A673 (cell line): Measurements from ENCODE around the gene GRP.

Experiments used
- EZH2 ChIP-seq: fragments of 200-600 bp; sonication (generic); IDR thresholded peaks from 2 replicates; pipeline ENCODE4 v1.6.1; 2017; ENCODE audit warnings: borderline replicate concordance, low read depth, mild to moderate bottlenecking, mixed read lengths, antibody characterized with exemption, low read length; ENCODE audit not compliant: poor library complexity, severe bottlenecking
- TF ChIP-seq, protein P1 (sequence below): fragments of 300-800, 200-600 bp; sonication (generic); conservative IDR thresholded peaks from 2 replicates; pipeline ENCODE4 v1.5.1; 2017; ENCODE audit warnings: low read depth, mild to moderate bottlenecking, antibody characterized with exemption, low read length, moderate library complexity, mixed read lengths

DNA sequence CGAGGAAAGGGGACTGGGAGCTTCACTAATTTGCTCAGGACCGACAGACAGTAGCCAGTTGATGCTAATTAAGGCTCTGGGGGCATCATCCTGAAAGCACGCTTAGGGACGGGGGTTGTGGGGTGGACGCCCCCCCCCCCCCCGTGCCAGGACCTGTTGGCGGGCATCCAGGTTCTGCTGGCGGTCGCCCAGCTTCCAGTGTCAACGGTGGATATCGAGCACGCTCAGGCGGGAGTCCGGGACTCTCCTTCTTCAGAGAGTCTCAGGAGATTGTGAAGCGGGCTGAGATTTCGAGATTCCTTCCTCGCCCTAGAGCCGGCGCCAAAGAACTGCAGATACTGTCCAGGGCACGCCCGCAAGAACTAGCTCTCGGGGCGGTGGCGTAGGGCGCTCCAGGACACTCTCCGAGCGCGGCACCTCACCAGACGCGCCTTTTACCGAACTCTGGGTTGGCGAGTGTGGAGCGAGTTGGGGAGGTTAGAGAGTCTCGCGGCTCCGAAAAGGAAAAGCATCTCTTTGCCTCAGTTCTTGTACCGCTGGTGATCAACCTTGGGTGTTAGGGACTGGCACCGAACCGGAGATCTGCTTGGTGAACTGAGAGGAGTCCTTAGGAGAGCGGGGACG lies 47.7 kb downstream of the GRP start:
- TF ChIP-seq, protein P1, sequence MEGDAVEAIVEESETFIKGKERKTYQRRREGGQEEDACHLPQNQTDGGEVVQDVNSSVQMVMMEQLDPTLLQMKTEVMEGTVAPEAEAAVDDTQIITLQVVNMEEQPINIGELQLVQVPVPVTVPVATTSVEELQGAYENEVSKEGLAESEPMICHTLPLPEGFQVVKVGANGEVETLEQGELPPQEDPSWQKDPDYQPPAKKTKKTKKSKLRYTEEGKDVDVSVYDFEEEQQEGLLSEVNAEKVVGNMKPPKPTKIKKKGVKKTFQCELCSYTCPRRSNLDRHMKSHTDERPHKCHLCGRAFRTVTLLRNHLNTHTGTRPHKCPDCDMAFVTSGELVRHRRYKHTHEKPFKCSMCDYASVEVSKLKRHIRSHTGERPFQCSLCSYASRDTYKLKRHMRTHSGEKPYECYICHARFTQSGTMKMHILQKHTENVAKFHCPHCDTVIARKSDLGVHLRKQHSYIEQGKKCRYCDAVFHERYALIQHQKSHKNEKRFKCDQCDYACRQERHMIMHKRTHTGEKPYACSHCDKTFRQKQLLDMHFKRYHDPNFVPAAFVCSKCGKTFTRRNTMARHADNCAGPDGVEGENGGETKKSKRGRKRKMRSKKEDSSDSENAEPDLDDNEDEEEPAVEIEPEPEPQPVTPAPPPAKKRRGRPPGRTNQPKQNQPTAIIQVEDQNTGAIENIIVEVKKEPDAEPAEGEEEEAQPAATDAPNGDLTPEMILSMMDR, result no peak
- TF ChIP-seq EZH2, result no peak
